GM19467 (cell line): ENCODE data around the gene PPP2R5D.
"Not testable (repeated sequence)": the region's sequence is repeated elsewhere in the genome, so short reads cannot be mapped to it uniquely, and the experiment has no call there.

Experiments used
- ATAC-seq: cut with Tn5 transposase; IDR thresholded peaks from one replicate; pipeline ENCODE4 v1.9.1; 2021; ENCODE audit warnings: mild to moderate bottlenecking, moderate library complexity; ENCODE audit not compliant: unreplicated experiment

PPP2R5D gene

GRCh38 chr6:43021270-43022047 lies 37.1 kb downstream of the PPP2R5D start, which contains the start of gene RRP36:
TSS of gene RRP36 (plus strand) at chr6:43021623. CDS start at chr6:43021655, 32 bp downstream.
- peak; percentile 69 for ATAC-seq

DNA sequence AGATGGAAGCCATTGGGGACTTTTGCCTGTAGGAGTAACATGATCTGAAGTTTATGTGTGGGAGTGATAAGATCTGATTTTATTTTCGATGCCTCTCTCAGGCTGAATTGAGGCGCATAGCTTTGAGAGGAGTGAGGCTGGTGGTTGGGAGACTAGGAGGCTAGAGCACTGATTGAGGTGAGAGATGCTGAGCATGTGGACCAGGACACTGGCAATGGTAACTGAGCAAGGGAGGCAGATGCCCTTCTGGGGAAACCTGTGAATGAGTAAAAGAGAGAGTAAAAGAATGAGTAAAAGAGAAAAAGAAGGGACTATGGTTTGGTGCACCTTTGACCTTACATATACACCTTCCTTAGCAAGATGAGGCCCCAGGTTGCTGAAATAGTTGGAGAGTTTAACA lies 40.1 kb downstream of the PPP2R5D start:
- no peak for ATAC-seq

DNA sequence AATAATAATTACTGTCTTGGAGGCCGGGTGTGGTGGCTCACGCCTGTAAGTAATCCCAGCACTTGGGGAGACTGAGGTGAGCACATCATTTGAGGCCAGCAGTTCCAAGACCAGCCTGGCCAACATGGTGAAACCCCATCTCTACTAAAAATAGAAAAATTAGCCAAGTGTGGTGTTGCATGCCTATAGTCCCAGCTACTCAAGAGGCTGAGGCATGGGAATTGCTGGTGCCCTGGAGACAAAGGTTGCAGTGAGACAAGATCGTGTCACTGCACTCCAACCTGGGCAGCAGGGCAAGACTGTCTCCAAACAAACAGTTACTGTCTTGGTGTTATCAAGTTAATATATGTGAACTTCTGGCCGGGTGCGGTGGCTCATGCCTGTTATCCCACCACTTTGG lies 42.0 kb downstream of the PPP2R5D start:
- no peak for ATAC-seq

GRCh38 chr6:43029120-43029519 lies 44.8 kb downstream of the PPP2R5D start:
- ATAC-seq: no peak

DNA sequence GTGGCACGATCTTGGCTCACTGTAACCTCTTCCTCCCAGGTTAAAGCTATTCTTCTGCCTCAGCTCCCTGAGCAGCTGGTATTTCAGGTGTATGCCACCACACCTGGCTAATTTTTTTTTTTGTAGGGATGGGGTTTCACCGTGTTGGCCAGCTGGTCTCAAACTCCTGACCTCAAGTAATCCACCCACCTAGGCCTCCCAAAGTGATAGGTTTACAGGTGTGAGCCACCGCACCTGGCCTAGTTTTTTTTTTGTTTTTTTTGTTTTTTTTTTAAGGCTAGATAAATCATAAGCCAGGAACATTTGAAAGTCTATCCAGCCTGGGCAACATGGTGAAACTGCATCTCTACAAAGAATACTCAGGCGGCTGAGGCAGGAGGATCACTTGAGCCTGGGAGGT lies 48.0 kb downstream of the PPP2R5D start:
- no peak for ATAC-seq

DNA sequence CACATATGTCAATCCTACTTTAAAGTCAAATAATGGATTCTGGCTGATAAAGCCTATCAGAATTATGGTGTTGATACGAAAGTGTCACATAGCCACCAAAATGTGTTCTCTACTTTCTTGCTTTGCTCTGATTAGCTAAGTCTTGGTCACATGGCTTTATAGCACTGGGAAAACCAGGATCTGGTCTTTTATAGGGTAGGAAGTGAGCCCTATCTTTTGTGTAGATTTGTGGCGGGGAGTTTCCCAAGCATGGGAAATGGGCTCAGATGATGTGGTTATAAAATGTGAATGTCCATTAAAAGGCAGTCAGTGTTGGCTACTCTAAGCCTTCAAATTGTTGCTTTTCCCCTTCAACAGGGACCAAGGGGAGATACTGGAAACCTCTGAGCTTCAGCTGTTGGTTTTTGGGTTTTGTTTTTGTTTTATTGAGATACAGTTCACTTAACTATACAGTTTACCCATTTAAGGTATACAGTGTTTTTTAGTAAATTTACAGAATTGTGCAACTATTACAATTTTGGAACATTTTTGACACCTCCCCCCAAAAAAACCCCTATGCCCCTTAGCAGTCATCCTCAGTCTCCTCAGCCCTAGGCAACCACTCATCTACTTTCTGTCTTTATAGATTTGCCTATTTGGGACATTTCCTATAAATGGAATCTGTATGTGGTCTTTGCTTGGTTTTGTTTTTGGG lies 49.3 kb downstream of the PPP2R5D start:
- no peak for ATAC-seq

- ATAC-seq: no peak
Observed at GRCh38 chr6:43034190-43034525, 49.8 kb downstream of the PPP2R5D start.

- ATAC-seq: no peak
Observed at GRCh38 chr6:43035495-43036194, 51.3 kb downstream of the PPP2R5D start.

DNA sequence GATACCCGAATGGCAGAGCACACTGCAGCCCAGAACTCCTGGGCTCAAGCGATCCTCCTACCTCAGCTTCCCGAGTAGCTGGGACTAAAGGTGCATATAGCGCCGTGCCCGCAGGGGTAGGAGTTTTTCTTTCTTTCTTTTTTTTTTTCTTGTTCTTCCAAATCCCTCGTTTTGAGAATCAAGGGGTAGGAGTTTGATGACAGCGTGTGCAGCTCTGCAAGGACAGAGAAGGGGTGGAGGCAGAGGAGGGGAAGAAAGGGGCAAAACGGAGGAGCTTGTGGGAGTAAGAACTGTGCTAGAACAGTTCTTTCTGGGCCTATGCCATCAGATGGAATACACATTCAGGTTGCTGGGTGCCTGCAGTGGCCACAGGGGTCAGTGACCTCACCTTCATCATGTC lies 52.3 kb downstream of the PPP2R5D start:
- ATAC-seq: no peak

- no peak for ATAC-seq
Observed at GRCh38 chr6:43037197-43037596, 52.8 kb downstream of the PPP2R5D start.

DNA sequence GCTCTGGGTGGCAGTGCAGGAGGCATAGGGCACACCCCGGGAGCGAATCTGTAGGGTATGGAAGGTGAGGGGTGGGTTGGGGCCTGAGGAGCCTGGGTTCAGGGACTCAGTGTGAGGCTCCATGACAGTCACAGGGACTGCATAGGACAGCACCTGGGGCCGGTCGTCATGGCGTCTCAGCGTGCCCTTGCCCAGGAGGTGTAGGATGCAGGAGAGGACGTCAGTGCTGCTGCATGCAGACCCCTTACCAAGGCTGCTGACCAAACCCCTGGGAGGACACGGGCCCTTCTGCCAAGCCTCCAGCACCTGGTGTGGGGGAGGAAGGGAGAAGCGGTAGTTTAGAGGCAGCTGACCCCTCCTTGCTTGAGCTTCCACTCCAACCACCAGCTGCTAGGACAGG lies 53.3 kb downstream of the PPP2R5D start:
- no peak for ATAC-seq

- ATAC-seq: no peak
Observed at GRCh38 chr6:43038727-43039126, 54.4 kb downstream of the PPP2R5D start.

DNA sequence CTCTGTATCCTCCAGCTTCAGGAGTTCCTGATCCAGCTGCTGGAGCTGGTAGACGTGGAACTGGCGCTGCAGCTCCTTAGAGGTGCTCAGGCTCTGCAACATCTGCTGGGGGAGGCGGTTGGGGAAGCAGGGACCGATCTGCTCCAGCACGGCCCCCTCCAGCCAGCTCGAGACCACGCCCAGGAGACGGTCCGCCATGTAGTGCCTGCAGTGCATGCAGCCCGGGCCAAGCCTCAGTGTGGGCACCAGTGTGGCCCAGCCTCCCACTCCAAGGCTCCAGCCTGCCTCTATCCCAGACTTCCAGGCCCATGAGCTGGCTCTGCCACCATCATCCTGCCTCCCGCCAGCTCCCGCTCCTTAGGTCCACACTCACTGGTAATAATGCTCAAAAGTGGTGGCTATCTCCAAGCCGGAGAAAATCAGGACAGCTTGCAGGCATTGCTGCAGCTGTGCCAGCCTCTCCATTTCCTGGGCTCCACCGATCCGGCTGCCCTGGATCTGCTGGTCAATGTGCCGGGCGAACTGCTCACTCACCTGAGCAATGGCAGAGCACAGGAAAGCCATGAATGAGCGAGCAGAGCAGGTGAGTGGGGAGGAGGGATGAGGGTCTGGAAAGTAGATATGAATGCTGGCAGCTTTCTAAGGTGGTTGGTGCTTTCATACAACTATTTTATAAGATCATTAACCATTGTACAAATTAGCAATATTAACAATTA lies 56.3 kb downstream of the PPP2R5D start:
- no peak for ATAC-seq

GRCh38 chr6:43041475-43041874 lies 57.1 kb downstream of the PPP2R5D start:
- not testable (repeated sequence) for ATAC-seq

- ATAC-seq: no peak
Observed at GRCh38 chr6:43043310-43043709, 58.9 kb downstream of the PPP2R5D start.

DNA sequence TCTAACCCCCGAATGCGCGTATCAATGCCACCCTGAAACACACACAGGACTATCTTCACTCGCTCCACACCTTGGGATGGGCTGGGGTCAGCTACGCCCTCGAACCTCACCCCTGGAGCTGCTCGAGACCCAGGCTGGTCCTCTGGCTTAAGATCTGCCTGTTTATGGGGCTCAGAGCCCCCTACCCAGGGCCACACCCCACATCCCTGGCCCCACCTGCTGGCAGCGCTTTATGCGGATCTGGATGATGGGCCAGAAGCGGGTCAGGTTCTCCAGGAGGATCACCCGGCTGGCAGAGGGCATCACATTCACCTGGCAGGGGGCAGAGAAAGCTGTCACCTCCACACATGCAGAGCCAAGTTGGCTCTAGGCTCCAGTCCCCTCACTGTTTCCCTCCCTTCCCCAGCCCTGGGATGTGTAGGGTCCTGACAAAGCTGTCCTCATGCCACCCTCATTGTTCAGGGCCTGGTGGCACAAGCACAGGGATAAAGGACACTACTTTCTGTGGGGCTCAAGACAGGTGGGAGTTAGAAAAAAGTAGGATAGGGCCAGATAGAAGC lies 61.1 kb downstream of the PPP2R5D start:
- no peak for ATAC-seq

- no peak for ATAC-seq
Observed at GRCh38 chr6:43047998-43048397, 63.6 kb downstream of the PPP2R5D start.

DNA sequence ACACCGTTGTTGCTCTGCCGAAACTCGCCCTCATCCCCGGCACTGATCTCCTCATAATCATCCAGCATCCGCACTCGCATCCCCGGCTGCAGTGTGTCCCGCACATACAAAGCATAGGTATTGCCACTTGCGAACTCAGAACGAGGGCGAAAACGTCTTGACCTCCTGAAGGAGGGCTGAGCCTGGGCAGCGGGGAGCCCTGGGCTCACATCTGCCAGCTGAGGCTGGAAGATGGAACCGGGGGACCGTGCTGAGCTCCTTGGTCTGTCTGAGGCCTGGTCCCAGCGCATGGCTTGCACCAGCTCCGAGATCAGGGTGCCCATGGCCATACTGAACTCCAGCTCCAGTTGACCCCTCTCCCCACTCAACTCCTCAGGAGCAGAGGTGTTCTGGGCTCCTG lies 66.6 kb downstream of the PPP2R5D start:
- ATAC-seq: no peak

DNA sequence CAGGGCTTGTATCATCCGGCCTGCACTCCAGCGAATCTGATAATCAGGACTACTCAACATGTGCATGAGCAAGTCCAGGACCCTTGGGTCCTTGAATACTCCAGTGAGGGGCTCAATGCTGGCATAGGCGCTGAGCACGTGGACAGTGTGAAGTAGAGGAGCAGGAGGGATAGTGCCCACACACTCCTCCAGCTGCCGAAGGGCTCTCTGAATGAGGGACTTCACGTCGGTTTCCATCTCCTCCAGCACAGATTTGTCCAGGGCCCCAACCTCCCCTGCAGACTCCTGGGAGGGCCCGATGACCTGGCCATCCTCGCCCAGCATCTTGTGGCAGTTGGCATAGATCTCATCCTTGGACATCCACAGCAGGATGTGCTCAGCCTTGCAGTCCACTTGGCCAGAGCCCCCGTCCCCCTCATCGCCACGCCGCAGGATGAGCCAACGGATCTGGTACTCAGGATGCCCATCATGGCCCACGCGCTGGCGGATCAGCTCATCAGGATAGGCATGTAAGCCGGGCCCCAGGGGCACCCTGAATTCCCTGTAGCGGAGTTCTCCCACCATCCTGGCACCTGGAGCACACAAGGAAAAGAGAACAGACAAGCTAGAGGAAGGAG lies 68.0 kb downstream of the PPP2R5D start:
- ATAC-seq: no peak

DNA sequence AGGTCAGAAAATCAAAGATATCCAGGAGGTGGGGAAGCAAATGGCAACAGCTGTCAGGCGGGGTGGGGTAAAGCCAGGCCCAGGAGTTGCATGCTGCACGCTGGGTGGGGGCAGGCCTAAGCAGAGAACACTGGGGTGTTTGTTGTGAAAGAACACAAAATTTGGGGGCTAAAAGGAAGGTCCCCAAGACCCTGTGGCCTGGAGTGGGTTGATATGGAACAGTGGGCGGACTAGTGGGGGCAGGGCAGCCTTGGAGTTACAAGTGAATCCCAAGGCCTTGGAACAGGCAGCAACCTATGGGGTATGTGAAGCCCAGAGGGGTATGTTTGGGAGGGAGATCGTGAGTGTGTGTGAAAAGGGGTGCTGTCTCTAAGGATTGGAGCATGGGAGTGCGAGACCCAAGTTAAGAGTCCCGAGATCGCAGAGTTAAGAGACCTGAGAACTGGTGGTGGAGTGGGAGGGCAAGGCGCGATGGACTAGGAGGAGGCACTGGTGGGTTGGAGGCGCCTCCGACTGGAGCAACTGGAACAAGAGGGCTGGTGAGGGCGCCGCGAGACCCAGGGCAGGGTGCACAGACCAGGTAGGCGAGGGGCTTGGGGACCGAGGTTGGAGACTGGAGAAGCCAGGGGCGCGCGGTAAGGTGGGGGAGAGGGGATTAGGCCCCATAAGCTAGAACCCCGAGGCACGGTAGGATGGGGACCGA lies 68.6 kb downstream of the PPP2R5D start:
- ATAC-seq: no peak
